HG03175 (cell line): Measurements from ENCODE around the gene NEK7.

Source experiments
- ATAC-seq: cut with Tn5 transposase; IDR thresholded peaks from one replicate; pipeline ENCODE4 v1.9.1; 2021; ENCODE audit warnings: mild to moderate bottlenecking, moderate library complexity; ENCODE audit not compliant: unreplicated experiment

NEK7 gene

DNA sequence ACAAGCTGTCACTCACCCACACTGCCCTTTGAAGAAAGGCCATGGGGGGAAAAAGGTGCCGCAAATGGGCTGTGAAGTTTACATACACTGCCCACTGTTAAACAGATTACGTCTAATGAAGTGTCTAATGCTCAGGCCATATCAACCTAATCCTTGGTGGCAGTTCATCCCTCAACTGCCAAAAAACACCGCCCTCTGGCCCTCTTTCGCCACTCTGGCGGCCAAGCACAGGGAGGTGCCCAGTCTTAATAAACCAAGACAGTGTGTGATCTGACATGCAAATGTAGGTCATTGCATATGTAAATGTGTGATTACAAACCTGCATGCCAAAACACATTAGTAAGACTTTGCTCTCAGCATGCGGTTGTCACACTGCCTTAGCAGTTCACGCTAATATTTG lies 89.5 kb downstream of the NEK7 start:
- no peak for ATAC-seq

DNA sequence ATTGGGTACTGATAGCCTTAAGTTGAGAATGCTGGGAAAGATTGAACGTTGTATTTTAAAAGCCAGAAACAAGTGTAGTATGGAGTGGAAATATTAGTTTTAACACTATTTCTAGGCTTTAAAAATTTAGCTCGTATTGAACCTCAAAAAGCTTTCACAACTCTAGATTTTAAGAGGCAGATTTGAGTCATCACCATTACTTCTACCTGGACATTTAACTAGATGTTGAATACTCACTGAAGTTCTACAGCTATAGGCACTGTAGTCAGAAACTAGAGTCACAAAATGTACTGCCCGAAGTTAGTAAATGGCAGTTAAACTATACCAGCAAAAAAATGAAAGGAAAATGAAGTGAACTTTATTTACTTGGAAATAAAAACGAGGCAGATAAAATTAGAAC lies 96.5 kb downstream of the NEK7 start:
- peak; percentile 80 for ATAC-seq

DNA sequence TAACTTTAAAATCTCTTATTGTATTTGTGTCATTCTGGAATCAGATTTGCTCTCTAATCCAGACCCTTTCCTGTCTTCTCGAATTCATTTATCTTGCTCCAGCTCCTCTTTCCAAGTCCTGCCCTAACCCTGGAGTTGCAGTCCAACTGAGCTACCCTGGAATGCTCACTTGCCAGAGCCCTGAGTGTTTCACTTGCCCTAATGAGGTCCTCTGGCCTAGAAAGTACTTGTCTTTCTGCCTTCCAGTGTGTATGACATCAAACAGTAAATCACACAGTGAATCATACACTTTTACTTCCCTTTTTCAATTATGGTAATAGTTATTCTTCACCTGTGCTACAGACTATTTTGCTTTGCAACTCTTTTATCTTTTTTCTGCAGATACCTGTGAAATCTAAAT lies 96.9 kb downstream of the NEK7 start:
- peak; percentile 99 for ATAC-seq

DNA sequence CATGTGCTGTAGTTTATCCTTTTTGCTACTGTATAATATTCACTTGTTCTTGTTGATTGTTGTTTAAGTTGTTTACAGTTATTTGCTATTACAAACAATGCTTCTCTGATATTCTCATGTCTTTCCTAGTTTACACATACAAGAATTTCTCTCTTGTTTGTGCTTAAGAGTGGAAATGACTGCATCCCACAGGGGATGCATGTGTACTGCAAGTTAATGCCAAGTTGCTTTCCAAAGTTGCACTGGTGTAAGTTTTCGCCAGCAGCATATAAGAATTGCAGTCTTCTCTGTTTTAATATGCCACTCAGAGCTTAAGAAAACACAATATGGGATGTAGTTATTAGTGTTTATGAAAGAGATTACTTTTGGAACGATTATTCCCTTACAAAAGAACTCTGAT lies 97.7 kb downstream of the NEK7 start:
- no peak for ATAC-seq

DNA sequence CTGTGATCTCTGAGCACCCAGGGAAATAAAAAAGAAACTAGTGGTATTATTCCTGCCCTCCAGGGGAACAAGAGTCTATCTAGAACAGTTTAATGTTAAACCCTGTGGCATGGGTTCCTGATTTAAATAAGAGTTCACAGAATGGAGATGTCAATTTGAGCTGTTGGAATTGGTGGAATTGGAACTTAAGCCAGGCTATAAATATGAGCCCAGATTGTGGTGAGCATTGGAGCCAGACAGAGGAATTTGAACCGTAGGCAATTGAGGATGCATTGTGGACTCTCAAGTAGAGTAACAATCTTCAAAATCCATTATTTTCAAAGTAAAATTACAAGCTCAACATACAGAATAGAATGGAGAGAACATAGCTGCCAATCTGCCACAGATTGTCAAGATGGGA lies 98.2 kb downstream of the NEK7 start:
- ATAC-seq: no peak

DNA sequence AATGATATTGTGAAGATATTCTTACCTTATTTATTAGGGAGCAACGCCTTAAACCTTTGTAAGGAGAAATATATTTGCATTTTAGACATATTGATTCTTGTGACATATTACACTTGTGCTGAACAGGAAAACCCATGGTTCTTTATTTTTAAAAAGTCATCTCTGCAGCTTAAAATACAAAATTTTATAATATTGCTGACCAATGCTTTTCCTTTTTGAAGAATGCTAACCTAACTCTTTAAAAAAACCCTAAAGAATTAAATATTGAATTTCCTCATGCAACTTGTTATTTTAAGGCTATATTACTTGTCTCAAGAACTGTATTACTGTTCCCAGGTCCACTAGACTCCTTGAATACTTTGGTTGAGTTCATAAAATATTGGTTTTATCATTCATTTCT lies 99.0 kb downstream of the NEK7 start:
- no peak for ATAC-seq

DNA sequence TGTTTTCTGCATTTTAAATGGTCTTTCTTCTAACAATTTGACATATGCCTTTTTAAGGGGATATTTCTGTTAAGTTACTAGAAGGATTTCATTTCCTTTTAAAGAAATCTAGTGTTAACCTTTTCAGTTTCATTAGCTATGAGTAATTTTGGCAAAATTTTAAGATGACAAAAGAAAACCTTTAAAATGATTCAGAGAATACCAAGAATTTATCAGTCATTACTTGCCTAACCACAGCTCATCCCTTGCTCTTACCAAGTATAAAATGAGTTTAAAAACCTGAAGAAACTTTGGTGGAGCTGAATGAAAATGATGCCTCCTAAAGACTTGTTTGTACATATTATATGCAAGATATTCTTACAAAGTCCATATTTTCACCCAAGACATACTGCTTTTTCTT lies 101.7 kb downstream of the NEK7 start:
- peak; percentile 44 for ATAC-seq

DNA sequence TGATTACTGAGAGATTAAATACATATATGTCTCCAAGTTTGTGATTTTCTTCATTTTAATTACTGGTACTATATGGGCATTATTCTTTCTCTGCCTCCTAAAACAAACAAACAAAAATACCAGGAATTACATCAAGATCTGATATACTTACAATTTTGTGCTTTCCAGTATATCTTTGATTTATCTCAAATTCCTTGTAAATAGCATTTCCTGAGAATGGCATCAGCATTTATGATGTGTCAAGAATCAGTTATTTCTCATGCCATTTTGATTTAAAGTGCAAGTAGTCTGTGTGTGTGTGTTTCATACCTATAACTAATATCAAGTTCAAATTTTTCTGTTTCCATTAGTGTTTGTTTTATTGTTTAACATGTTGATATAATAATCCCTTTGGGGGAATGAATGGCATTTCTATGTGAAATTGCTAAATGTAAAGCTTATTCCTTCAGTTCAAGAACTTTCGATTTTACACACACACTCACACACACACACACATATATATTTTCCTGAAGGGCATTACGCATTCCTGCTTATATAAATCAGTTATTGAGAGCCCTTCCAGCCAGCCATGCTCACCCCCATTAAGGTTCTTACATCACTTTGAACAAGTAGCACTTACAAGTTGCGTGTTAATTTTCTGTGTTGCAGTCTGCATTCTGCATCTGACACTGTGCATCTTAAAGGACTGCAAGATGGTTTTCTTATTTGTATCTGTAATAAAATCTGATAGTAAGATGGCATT lies 102.7 kb downstream of the NEK7 start:
- ATAC-seq: no peak

DNA sequence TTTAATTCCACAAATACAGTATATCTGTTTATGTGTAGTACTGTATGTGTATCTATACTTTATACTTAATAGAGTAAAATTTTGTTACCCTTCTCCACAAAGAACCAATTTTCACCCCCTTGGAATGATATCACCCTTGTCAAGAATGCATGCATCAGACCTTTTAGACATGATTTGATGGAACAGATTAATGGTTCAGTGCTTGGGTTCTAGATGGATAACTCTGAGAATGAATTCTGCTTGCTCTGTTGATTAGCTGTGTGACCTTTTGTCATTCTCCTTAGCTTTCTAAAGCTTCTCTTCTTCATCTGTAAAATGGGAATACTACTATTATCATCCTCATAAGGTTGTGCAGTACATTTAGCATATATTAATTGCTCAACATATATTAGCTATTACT lies 105.1 kb downstream of the NEK7 start:
- ATAC-seq: no peak

DNA sequence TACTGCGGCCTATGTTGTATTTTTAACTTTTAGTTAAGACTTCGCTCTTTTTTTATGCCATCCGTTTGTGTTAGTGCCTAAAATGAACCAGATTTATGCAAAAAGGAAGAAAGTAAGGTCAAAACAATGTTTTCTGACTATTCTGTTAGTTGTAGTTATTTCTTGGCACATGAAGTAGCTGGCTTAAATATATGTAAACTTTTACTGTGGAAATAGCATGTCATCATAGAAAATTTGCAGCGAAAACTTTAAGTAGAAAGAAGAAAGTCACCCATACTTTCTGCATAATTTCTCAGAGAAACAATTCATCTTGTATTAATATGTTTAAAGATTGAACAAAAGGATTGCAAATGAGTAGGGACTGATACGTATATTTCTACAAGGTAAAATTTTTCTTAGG lies 106.4 kb downstream of the NEK7 start:
- ATAC-seq: no peak

DNA sequence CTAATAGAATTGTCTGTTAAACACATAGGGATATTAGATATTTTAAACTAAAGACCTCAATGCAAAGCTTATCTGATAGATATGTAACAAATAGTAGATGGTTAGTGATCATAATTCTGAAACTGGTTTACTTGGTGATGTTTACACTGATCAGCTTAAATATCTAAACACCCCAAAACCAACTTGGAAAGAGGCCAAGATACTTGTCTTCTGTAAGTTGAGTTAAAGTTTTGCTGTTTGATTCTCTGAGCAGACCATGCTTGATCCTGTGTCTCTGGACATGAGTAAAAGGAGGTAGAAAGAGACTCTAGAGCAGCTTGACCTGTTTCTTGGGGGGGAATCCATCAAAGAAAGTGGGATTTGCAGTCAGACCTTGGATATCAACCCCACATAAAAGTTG lies 107.5 kb downstream of the NEK7 start:
- ATAC-seq: no peak

DNA sequence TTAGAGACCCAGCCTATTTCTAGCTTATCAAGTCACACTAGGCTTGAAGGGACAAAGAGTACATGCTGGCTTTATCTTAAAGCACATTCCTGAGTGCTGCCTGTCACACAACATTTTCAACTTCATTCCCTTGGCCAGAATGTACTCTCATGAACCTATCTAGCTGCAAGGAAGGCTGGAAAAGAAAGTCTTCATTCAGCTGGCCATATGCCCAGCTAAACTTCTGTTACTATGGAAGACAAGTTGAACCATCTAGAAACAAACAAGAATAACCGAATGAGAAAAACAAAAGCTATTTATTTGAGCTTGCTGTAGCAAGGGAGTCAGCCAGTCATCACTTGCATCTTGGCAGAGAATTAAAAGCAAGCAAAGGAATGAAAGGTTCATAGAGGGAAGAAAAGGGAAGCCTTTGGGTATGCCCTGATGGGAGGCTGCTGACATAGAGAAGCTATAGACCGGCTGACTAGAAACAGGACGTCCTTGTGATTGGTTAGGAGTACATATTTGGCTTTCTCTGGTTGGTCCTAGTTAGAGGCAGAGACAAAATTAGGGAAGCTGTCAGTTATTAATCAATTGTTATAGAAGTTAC lies 108.4 kb downstream of the NEK7 start:
- ATAC-seq: no peak

DNA sequence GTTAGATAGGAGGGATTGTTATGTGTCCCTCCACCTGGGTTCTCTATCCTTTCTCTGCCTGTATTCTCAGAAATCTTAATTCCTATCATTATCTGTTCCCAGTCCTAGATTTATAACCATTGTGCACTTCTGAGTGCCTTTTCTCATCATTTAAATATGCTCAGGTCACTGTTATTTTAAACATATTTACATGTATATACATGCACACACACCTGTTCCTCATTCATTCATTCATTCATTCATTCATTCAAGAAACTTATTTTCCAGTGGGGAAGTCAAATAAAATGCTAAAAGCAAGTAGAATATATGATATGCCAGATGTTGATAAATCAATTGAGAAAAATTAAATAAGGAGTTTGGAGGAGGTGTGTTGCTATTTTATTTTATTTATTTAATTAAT lies 110.3 kb downstream of the NEK7 start:
- no peak for ATAC-seq

DNA sequence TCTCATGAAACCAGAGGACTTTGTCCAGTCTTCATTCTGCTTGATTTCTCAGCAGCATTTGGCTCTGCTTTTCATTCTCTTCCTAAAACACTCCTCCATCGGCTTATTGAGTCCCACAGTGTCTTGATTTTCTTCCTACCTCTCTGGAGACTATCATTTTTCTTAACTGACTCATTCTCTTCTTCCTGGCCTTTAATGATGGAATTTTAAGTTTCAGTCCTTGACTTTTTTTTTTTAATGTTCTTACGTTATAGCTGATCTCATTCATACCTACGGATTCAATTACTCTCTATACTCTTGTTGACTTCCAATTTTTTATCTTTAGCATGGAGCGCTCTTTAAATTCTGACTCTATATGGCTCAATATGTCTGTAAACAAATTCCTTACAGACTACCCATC lies 111.1 kb downstream of the NEK7 start:
- ATAC-seq: no peak

DNA sequence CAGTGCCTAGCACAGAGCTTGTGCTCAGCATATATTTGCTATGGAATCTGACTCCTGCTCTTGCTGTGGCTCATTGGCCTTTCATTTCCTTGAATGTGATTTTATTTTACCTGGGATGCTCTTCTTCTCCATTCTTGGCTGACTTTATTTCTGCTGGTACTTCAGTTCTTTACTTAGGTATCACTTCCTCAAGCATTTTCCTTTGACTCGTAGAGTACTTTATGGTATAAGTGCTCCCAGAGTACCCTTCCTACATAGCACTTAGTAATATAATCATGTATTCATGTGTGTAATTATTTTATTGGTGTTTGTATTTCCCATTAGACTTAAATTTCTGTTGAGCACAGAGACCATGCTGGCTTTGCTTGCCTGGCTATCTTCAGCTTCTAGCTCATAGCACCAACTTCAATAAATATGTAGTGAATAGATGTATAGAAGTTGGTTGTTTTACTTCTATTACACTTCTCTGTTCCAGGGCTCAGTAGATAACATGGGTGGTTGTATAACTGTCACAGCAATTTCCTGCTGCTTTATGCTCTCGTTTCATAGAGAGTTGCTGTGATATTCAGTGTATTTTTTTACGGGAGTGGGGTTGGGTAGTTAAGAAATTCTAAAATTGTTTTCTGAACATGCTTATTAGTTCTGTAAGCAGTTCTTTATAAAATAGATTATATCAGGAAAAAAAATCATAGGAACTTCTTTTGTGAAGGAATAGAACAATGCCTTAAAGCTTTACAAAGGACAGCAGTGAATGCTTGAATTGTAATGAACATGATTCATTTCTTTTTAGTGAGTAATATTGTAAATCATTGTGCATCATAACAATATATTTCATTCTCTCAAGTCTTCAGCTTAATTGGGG lies 112.2 kb downstream of the NEK7 start:
- ATAC-seq: no peak

DNA sequence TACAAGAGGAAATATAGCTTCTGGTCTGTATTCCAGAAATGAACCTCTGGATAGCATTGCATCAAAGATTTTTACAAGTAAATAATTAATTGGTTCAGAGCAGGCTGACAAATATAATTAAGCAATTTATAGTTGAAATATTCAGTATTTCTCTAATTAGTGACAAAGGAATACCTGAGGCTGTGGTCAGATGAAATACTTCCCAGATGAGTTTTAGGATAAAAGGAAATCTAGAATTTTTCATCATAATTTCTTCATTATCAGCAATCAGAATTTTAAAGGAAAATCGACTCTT lies 112.8 kb downstream of the NEK7 start:
- no peak for ATAC-seq

DNA sequence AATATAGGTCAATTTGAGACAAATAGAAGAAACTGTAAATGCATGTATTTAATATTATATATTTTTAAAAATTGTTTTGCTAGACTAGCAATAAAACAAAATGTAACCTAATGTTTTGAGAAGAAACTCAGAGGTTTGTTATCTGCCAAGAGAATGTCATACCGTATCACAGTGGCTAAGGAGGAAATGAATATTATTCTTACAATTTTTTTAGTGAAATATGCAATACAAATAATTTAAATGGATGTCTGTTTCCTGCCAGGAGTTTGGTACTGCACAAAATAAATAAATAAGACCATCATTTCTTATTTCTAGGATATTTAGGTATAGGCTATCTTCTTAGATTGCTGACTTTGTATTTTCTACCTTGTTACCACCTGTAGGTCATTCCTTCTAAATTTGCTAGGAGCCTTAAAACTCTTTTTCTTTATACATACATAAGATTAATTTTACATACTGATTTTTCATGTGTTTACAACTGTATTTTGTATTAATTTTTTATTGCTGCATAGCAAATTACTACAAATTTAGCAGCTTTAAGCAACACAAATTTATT lies 113.6 kb downstream of the NEK7 start:
- ATAC-seq: no peak

DNA sequence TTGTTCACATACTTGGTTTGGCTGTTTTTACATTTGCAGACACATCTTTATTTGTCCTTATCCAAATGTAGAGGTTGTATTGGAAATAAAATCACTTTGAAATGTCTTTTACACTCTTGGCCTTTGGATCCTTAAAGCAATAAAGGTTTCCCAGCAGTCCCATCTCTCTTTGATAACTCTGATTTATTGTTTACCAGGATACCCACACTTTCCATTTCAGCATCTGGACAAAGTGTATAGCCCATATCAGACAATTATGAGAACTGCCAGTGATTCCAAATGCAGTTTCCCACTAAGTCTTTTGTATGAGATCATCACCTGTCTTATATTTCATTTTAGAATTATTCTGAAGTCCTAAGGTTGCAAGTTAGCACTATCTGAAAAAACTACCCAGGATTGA lies 114.7 kb downstream of the NEK7 start:
- no peak for ATAC-seq

DNA sequence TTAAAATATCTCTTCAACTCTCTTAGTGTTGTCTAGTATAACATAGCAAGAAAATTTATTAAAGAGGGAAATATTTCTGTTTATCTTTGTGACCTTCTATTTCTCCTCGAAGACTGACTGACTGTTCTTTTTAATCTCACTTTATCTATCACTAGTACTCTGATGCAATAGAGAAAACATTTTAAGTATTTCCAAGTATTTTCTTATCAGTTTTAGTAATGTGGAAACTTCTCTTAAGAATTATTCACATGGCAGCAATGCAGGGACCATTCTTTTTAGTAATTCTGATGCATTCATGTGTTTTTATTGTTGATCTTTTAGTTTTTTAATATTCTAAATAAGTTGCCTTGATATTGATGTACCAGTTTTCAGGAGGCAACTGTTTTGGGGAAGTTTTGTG lies 115.7 kb downstream of the NEK7 start:
- no peak for ATAC-seq

DNA sequence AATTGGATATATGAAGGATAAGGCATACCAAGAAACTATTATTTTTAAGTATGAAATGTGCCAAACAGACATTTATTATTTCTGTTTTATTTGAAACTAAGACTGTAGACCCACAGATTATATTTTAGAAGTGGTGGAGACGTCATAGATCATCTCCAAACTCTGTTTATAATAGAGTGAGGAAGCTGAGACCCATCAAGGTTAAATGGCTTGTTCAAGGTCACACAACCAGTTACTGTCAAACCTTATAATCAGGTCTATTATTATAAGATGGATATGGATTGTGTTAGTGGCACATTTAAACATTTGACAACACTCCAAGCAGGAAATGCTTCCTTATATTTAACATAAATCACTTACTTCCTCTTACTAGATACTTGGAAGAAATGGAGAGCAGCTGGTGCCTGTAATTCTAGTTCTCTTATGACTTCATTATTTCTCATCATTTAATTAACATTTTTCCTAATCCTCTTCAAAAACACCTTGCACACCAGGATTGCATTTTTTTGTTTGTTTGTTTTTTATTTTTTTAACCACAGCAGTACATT lies 117.0 kb downstream of the NEK7 start:
- ATAC-seq: no peak

DNA sequence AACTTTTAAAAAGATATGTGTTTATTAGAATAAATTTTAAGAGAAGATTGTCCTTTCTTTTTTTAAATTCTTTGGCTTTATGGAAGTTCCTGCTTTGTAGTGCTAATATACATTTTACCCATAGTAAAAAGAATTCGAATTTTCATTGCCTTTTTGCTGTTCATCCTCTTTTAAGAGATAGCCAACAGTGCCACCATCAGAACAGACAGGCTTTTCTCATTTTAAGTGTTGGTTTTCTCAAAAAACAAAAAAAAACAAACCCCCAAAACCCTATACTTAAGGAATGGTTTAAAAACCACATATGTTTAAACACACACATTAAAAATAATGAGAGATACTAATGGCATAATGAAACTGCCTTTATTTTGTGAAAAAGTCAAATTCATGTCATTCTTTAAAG lies 118.8 kb downstream of the NEK7 start:
- ATAC-seq: no peak

DNA sequence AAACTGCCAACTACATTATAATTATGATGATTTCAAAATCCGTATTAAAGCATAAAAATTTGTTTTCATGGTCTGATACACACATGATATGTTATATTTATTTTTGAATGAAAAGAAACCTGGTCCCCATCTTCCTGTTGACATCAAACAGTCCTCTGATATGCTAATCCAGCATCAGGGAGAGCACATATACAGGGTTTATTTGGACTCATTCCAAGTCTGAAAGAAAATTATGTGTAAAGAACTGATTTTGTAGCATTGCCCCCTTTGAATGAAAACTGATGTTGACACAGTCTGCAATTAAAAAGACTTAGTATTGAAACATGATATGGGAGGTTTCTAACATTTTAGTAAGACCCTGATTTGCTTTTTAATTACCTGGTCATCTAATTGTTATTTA lies 119.4 kb downstream of the NEK7 start:
- no peak for ATAC-seq
